NCI-H2171 (cell line): ENCODE data around the gene ZFHX3.

ENCODE experiments used
- DNase-seq: peaks from one replicate; lab custom pipeline; 2025; lab: John Stamatoyannopoulos, UW

ZFHX3 gene

DNA sequence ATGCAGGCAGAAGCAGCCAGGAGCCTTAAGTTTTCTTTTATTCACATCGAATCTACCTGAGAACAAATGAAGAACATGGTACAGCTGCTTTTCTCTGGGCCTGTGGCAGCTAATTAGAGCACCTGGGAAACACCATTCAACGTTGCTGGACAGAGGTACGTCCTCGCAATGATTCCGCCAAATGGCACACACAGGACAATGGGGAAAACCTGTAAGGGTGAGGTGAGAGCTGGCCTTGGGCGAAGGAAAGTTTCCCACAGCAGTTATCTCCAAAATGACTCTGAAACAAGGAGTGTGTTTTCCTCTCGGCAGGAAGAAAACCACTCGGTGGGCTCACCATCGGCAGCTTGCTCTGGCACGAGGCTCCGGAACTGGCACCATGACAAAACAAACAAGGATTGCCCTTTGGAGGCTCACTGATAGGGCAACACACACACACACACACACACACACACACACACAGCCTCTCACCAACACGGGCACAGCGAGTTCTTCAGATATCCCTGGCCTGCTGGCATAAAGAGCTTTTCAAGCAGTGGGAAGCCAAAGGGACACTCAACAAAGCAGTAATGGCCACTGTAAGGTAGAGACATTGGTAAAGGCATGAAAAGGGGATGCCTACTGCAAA lies 73.7 kb downstream of the ZFHX3 start:
- DNase-seq: no peak

DNA sequence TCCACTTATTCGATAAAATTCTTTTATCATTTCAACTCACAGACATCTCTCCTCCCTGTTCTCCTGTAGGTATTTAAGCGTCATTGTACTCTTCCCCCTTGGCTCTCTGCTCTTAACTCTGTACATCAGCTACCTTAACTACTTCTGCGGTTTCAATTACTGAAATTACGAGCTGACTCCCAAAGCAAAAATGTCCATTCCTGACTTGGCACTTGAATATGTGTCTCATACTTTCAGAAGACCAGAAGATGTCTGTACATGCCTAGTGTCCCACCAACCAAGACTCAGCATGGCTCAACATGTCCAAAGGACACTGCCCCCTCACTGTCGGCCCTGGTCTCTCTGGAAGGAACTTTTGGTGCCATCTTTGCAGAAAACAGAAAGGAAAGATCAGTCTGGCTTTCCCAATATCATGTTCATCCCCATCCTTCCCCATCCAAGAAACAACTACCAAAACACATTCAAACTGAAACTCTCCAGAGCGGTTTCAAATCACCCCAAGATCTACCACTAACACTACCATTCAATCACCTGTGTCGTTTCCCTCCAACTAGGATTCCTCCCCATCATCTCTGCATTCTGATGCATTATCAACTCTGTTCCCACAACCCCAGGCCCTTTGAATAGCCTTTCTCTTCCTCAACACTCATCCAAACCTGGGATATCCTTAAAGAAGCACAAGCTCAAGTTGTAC lies 74.9 kb downstream of the ZFHX3 start:
- DNase-seq: no peak

DNA sequence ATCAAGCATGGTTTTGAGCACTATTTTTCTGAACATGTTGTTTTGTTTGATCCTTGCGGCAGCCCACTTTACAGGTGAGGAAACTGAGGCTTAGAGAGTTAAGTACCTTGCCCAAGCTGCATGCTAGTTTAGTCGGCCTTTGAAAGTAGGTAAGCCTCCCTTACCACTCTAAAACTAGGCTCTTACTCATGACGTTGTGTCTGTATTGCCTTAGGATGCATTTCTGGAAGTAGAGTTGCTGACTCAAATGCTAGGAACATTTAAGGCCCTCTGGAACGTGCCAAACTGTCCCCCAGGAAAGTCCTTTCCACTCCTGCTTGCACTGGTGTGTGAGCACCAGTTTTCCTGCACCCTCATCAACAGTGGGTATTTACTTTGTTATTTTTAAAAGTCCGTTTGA lies 76.6 kb downstream of the ZFHX3 start:
- no peak for DNase-seq

DNA sequence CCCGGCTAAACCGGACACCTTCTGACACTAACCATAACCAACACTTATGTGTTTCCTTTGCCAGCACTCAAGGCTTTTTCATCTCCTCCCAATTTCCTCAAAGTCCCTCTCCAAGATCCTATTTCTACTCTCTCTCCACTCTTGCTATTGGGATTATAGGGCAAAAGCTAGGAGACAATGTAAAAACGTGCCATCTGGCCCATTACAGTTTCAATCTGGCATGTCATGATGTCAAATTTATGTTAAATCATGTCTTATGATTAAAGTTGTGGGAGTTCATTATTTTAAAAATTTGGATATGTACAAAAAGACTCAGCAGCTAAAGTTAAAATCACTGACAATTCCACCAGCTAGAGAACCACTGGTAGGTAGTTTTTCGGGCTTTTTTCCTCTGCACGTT lies 77.3 kb downstream of the ZFHX3 start:
- no peak for DNase-seq

DNA sequence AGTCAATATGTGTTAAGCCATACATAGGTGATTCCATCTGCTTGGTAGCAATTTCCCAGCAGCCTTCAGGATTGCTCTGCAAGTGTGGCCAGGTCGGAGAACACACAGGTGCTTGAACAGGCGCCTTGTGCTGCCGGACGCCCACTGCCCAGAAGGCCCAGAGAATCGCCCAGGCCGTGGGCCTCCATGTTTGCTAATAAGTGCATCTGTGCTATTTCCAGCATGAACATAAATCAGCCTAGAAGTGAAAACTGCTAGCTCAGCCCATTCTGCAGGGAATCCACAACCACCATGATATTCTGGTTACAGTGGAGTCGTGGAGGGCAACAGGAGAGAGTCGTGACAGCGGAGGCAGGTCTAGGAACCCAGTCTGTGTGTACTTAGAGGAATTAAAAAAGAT lies 78.1 kb downstream of the ZFHX3 start:
- no peak for DNase-seq

DNA sequence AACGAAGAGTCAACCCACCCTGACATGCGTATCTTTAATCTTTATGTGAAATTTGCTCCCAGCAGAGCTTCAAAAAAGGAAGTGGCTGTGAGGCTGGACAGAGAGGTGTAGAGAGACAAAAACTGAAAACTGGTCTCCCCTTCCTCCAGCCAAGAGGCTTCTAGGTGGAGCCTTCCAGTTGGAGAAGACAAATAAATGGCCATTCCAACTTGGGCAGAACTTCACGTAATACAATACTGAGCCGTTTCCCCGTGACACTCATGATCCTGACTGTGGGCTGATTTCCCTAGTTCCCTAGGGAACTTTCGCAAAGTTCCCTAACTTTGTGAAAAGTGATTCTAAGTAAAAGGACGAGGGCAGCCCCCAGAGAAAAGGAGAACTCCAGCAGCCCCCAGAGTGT lies 78.8 kb downstream of the ZFHX3 start:
- no peak for DNase-seq

DNA sequence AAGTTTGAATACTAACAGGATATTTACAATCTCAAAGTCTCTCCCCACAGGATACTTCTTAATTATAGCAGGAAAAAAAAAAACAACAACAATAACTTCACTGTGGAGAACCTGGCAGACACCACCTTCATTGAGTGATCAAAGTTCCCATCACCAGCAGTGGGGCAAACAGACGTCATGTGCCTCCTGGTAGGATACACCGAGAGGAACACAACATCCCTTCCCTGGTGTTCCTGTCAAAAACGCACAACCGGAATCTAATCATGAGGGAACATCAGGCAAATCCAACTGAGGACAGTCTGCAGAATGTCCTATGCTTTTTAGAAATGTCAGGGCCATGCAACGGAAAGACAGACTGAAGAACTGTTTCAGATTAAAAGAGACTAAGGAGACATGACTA lies 80.0 kb downstream of the ZFHX3 start:
- DNase-seq: no peak

DNA sequence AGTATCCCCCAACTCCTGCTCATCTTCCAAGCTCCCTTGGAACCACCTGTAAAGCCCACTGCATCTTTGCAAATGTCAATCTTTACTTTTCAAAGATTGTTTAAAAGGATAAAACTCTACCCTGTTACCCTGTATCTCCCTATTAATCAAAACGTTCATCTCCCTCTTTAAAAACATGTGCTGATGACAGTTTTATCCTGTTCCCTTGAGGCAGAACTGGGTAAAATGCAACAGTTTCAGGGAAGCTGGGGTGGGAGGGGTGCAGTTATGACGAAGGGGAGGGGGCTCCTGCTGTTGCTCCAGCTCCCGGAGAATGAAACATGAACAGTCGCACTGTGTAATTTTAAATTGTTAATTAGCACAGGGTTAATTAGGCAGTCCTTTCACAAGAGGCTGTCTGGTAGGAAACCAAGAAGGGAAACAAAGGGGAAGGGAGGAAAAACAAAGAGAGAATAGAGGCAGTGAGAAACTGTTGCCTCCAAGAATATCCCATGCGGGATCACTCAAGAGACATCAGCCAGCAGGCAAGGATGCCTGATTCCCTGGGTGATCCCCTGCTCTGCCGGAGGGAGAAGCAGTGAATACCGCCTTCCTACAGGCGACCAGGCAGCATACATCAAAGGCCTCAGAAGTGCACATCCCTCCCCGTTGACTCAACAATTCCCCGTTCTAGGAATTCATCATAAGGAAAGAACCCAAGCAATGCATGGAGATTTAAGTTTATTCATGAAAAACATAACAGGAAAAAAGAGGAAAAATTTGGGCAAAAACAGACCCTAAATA lies 84.2 kb downstream of the ZFHX3 start:
- no peak for DNase-seq

DNA sequence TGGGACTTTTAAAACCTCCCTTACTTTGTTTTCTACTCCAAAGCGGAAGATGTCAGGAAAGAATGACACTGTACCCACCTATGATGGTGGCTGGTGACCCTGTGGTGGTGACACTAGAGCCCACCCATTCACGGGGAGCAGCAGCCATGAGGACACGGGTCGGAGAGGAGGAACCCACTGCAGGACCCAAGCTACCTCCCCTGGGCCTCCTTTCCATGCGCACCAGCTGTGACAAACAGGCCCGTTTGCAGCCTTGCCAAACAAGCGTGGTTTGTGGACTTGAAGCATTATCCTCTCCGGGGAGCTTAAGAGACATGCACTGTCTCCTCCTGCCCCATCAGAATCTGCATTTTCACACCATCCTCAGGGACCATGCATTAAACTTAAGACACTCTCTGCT lies 85.6 kb downstream of the ZFHX3 start:
- no peak for DNase-seq

DNA sequence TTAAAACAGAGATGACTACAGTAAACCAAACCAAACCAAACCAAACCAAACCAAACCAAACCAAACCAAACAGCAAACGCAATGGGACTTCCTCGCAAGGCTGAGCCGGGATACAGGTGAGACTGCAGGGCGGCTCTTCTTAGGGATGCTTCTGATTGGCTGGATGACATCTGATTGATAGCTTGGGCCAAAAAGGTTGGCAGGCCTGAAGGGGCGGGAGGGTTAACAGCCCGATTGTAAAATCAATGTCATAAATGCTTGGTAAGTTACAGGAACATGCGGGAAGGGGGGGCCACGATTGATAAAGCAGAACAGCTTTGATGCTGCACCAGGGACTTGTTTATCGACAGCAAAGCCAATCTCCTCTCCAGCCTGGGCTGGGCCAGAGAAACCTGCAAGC lies 86.1 kb downstream of the ZFHX3 start:
- no peak for DNase-seq

DNA sequence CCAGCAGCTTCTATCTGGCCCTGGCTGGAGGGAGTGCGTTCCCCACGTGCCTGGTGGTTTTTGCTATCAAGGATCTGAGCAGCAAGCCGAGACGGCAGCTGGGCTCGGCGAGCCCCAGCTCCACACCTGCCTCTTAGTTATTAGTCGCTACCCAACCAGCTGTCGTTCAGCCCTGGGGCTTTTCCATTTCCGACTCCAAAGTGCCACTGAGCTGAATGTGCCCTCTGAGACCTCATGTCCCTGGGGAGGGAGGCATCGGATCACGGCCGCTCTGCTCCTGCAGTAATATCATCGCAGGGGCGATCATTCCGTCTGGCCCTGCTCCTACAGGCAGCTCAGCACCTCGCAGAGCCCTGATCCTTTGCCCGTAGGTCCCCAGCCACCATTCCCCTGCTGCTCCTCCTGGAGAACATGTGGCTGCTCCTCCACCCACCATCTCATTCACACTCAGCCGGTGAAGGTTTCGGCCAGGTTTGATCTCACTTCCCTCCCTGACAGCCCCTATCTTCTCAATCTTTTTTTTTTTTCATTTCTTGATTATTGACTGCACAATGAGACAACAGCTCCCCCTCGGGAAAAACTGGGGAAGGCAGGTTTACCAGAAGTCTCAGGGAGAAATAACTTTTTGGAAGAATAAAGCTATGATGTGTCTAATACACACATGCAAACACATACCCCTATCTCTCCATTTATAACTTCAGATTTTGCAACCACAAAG lies 86.7 kb downstream of the ZFHX3 start:
- DNase-seq: peak; percentile 95

DNA sequence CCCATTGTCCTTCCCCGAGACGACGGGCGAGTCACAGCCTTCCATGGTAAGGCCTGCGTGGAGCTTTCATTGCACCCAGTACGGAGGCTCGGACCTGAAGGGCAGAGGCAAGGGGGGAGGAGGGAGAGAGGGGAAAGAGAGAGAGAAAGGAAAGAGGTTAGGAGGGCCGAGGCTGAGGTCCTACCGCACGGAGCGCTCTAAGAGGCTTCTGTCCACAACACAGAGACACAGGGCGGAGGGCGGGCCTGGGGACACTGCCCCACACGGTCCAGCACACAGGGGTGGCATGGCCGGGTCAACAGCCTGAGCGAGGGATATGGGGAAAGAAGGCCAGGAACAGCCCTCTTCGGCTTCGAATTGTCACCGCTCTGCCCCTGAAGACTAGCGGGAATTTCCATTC lies 87.8 kb downstream of the ZFHX3 start:
- DNase-seq: no peak

DNA sequence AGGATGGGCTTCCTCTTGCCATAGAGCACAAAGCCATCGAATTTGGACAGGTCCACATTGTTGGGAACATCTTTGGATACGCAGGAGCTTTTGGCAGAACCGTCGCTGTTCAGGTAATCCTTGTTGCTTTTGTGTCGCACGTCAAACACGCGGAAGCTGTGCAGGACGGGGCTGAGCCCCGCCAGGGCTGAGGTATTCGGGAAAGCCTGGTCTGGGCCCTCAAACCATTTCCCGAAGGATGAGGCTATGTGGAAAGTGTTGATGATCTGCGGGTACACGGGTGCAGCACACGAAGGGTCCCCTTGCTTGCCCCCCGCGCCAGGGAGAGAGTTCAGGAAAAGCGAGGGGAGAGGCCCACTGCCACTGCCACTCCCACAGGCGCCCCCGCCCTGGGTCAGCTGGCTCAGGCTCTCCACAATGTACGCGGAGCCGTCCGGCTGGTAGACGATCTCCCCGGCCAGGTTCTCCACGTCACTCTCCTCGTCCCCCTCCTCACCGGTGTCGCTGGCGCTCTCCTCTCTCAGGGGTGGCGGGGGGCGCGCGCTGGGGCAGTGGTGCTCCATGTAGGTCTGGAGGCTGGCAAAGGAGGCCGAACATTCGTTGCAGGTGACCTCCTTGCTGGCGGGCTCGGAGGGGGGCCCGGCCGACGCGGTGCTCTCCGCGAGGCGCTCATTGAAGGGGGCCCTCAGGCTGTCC lies 88.5 kb downstream of the ZFHX3 start:
- no peak for DNase-seq

DNA sequence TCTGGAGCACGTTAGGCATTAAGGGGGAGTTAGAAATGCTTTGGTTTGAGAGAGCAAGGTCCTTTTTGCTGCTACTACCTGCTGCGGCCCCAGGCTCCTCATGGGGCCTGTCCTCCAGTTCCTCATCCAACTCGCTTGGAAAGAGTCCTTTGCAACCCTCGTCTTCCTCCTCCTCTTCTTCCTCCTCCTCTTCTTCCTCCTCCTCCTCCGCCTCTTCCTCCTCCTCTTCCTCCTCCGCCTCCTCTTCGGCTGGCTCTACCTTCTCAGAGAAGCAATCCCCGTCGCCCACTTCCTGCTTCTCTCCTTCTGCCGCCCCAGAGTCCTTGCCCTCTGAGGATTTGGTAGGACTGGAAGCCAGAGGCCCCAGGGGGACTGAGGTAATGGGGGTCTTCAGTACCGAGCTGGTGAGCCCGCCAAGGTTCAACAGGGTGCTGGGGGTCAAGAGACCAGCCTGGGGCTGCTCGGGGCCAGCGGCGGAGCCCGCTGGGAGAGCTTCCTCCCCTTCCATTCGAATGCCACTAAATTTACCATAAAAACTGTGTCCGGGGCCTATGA lies 89.3 kb downstream of the ZFHX3 start:
- no peak for DNase-seq

DNA sequence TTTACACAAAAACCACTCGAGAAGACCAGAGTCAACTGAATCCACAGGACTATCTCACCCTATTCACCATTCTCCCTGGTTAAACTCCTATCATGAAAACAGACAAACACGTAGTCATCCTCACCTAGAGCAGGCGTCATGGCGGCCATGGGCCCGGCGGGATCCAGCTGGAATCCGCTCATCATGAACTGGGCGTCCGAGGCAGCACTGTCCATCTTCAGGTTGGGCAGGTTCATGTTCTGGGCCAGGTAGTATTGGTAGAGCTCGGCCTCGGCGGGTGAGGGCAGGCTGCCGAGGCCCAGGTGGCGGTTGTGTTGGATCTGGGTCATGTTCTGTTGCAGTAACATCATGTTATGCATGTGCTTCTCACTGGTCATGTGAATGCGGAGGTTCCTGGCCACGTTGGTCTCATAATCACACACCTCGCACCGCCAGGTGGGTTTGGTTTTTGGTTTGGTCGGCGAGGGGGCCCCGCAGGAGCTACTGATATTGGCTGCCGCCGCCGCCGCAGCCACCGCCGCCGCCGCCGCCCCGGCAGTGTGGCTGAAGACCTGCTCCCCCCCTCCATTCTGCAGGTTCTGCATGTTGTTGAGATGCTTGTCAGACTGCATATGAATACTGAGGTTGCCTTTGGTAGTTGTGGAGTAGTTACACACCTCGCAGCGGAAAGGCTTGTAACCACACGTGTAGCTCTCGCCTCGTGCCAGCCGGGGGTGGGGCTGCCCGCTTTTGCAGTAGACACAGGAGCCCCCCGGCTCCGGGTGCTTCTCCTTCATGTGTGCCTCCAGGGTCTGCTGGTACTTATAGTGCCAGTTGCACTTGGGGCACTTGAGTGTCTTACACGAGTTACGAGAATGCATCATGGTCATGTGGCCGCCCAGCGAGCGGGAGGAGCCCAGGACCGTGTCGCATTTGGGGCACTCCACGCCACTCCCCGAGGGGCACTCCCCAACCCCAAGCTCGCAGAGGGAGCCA lies 90.3 kb downstream of the ZFHX3 start:
- DNase-seq: no peak

DNA sequence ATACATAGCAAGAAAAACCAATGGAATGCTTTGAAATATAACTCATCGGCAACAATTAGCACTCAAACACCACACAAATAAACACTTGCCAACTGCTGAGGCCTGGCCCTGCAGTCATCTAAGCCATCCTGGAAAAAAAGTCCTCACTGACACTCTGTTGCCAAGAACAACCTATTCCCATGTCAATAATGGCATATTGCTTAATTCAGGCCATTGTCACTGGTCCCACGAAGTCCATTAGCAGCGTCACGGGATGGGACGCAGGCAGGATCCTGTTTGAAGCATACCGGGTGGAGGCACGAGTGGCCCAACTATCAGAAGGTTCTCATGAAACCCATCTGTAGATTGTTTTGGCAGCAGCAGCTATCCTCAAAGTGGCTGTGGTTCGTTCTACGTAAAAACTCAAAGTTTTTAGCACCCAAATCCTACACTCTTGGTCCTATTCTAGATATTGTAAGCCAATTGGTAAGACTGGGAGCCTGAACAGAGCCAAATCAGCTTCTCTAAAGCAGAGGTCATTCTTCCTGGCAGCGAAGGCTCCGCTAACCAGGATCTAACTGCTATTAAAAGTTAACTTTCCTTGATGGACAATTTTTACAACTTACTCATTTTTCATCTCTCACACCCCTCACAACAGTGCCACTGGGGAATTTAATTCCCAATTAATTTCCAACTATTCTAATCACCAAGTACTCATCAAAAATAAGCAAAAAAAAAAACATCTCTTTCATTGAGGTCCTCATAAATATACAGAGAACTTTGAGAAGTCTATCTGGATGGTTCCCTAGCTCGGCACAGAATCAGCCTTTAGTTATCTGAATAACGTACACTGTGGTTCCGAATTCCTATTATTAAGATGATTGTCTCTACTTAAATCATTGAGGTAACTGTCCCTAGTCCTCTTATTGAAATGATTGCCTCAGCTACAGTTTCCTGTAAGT lies 91.5 kb downstream of the ZFHX3 start:
- no peak for DNase-seq

DNA sequence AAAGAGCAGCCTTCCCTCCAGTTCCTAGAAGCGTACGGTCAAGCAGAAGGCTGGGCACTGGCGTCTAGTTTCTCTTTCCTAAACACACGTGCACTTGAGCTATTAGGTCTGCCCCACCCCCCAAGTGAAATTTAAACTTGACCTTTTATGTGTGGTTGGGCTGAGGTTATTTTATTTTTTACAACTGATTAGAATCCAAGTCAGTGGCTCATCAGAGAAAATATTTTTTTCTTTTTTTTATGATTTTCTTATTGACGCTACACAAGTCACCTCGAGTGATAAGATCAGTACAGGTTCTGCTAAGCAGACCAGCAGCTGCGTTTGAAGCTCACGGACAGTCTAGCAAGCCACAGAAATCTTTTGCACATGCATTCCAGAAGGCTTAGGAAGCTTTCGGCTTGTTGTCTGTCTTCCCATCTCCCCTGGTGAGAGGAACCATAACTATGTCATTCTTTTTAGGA lies 95.1 kb downstream of the ZFHX3 start:
- DNase-seq: no peak

DNA sequence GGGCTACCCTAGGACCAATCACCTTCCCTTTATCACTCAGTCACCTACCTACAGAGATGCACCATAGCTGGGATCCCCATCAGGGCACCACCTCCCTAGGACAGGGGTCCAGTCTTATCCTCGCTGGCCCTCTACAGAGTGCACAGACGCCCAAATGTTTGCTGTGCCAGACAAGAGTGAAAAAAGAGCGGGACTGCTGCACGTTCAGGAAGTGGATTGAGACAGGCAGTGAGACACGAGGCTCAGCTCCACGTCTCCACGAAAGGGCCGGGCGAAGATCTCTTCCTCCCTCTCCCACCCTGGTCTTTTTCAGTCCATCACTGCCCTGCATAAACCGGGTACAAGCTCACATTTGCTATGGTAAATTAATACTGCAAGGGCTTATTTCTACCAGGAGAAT lies 95.5 kb downstream of the ZFHX3 start:
- no peak for DNase-seq

DNA sequence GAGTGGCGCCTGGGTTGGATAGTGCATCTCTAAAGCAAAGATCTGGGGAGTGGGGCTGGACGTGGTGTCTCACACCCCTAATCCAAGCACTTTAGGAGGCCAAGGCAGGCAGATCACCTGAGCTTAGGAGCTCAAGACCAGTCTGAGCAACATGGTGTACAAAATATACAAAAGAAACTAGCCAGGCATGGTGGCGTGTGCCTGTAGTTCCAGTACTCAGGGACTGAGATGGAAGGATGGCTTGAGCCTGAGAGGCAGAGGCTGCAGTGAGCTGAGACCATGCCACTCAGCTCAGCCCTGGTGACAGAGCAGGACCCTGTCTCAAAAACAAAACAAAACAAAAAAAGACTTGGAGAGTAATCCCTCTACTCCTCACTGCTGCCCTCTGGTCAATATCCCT lies 96.0 kb downstream of the ZFHX3 start:
- DNase-seq: no peak
